Endothelial cell of umbilical vein (primary cell): ENCODE measurements around the gene TMEM273. TPM values are rescaled to one million over a fixed set of nuclear protein-coding genes. Genes with fewer than 3 reads are reported as not detected.

Experiments used
- BruUV-seq: library from RNA; stranded (reverse); fragments of 400-500 nt; replicated peaks from 2 replicates; lab custom pipeline; 2021; lab: Mats Ljungman, UMichigan
- CTCF ChIA-PET: fragments of 300-600, 350-600 bp; sonication (Branson Sonifier 250); formaldehyde crosslinking; loops from one replicate; lab custom pipeline; 2021; ENCODE audit warnings: antibody characterized with exemption, inconsistent platforms; lab: Charles Lee
- POLR2A ChIA-PET: fragments of 300-600, 350-600 bp; sonication (Branson Sonifier 250); formaldehyde crosslinking; loops from one replicate; lab custom pipeline; 2021; ENCODE audit warnings: antibody characterized with exemption, inconsistent platforms; lab: Charles Lee
- DNase-seq: peaks from one replicate; pipeline ENCODE4 v3.0.0-alpha.2; 2011; ENCODE audit warnings: low read depth, low spot score
- FAIRE-seq: peaks from 2 replicates; lab custom pipeline; 2011; peaks lifted over from hg19 to GRCh38; lab: Jason Lieb, UNC
- H2AFZ ChIP-seq: 2 replicates; pipeline ENCODE4 v1.6.0; 2012; ENCODE audit warnings: low read depth, low read length, control low read depth, inconsistent platforms
- H3K27ac ChIP-seq: 2 replicates; pipeline ENCODE4 v1.5.1; 2011; ENCODE audit warnings: low read depth, mild to moderate bottlenecking, control low read depth, low read length, moderate library complexity; ENCODE audit not compliant: insufficient read depth
- H3K27me3 ChIP-seq, 2 experiments: 2 replicates each; pipeline versions ENCODE4 v1.6.0 to v1.6.1; 2011; ENCODE audit warnings: low read length in 2 of 2, mixed read lengths in 1 of 2; ENCODE audit not compliant: control insufficient read depth in 2 of 2, insufficient read depth in 2 of 2
- H3K36me3 ChIP-seq, 2 experiments: 2 replicates in 1 of 2; 3 replicates in 1 of 2; pipeline ENCODE4 v1.5.1; 2011; ENCODE audit warnings: low read length in 2 of 2, mild to moderate bottlenecking in 1 of 2, moderate library complexity in 1 of 2; ENCODE audit not compliant: control insufficient read depth in 2 of 2, insufficient read depth in 2 of 2; ENCODE audit errors: extremely low read depth in 1 of 2
- H3K4me1 ChIP-seq: 3 replicates; pipeline ENCODE4 v1.5.1; 2011; ENCODE audit warnings: mild to moderate bottlenecking, low read length; ENCODE audit not compliant: control insufficient read depth, insufficient read depth; ENCODE audit errors: extremely low read depth
- H3K4me2 ChIP-seq: 2 replicates; pipeline ENCODE4 v1.6.1; 2011; ENCODE audit warnings: low read length, control low read depth, mixed read lengths; ENCODE audit not compliant: insufficient read depth
- H3K4me3 ChIP-seq, 3 experiments: fragments of 200-600 bp in 1 of 3; sonication (generic), shearing (Covaris generic) in 1 of 3; replicated peaks in 1 of 3; 2 replicates each; pipeline ENCODE4 v1.5.1; 2011 to 2016; ENCODE audit warnings: control low read depth in 3 of 3, low read length in 3 of 3, mild to moderate bottlenecking in 2 of 3, inconsistent platforms in 1 of 3, low read depth in 1 of 3, moderate library complexity in 1 of 3; ENCODE audit not compliant: insufficient read depth in 1 of 3
- H3K79me2 ChIP-seq: 2 replicates; pipeline ENCODE4 v1.6.0; 2012; ENCODE audit warnings: low read length, inconsistent platforms; ENCODE audit not compliant: control insufficient read depth, insufficient read depth
- H3K9ac ChIP-seq: replicated peaks from 2 replicates; pipeline ENCODE3; 2011; ENCODE audit warnings: low read length, control low read depth; ENCODE audit not compliant: insufficient read depth; ENCODE audit errors: extremely low read depth
- H3K9me1 ChIP-seq: replicated peaks from 3 replicates; pipeline ENCODE4 v1.6.0; 2011; ENCODE audit warnings: mild to moderate bottlenecking, low read length; ENCODE audit not compliant: control insufficient read depth, insufficient read depth; ENCODE audit errors: extremely low read depth
- H3K9me3 ChIP-seq: replicated peaks from 2 replicates; pipeline ENCODE4 v1.5.1; 2012; ENCODE audit warnings: low read length, inconsistent platforms; ENCODE audit not compliant: control insufficient read depth, insufficient read depth
- H4K20me1 ChIP-seq: replicated peaks from 2 replicates; pipeline ENCODE3; 2011; ENCODE audit warnings: mild to moderate bottlenecking, low read length; ENCODE audit not compliant: control insufficient read depth, insufficient read depth; ENCODE audit errors: extremely low read depth
- CTCF ChIP-seq, 2 donors: IDR thresholded peaks; 1 replicate in 1 of 2; 2 replicates in 1 of 2; pipeline ENCODE4 v1.5.1; 2011; ENCODE audit warnings: low read length in 2 of 2, mild to moderate bottlenecking in 2 of 2, moderate library complexity in 2 of 2, control low read depth in 1 of 2, inconsistent platforms in 1 of 2, low read depth in 1 of 2; ENCODE audit not compliant: insufficient read depth in 1 of 2; ENCODE audit errors: extremely low read depth in 1 of 2
- EZH2 ChIP-seq: IDR thresholded peaks from 2 replicates; pipeline ENCODE4 v1.6.1; 2012; ENCODE audit warnings: borderline replicate concordance, low read depth, mild to moderate bottlenecking, moderate library complexity, low read length, inconsistent platforms; ENCODE audit not compliant: severe bottlenecking
- FOS ChIP-seq: IDR thresholded peaks from 2 replicates; pipeline ENCODE4 v1.6.1; 2011; ENCODE audit warnings: mild to moderate bottlenecking, low read length, moderate library complexity, borderline replicate concordance; ENCODE audit not compliant: insufficient read depth
- GATA2 ChIP-seq: IDR thresholded peaks from 2 replicates; pipeline ENCODE4 v1.7.0; 2011; ENCODE audit warnings: low read depth, mild to moderate bottlenecking, moderate library complexity, mixed read lengths, low read length; ENCODE audit not compliant: insufficient read length, insufficient read depth
- JUN ChIP-seq: IDR thresholded peaks from 2 replicates; pipeline ENCODE4 v1.6.1; 2011; ENCODE audit warnings: borderline replicate concordance, low read depth; ENCODE audit not compliant: insufficient read length, insufficient read depth
- MYC ChIP-seq: IDR thresholded peaks from one replicate; pipeline ENCODE4 v1.6.1; 2011; ENCODE audit warnings: mild to moderate bottlenecking, low read depth, low read length
- POLR2A ChIP-seq: IDR thresholded peaks from 2 replicates; pipeline ENCODE4 v1.6.1; 2012; ENCODE audit warnings: low read depth, mild to moderate bottlenecking, control low read depth, low read length
- POLR2AphosphoS5 ChIP-seq: IDR thresholded peaks from 2 replicates; pipeline ENCODE4 v1.6.1; 2012; ENCODE audit warnings: low read depth, mild to moderate bottlenecking, control low read depth, low read length, moderate library complexity; ENCODE audit not compliant: insufficient read depth
- dilution Hi-C: fragments of 300-500 bp; cut with MboI; formaldehyde crosslinking; loops from one replicate; pipeline ENCODE4 v1.15.0; 2019; ENCODE audit warnings: low sequenced_read_pairs; ENCODE audit not compliant: extremely low pct_ligation_motif_present
- intact Hi-C: fragments of 100-400 bp; cut with micrococcal nuclease; formaldehyde crosslinking; loops from one replicate; pipeline ENCODE4 v1.10.0; 2022
- polyA plus RNA-seq, 4 experiments: library from polyadenylated mRNA; depleted of rRNA in 3 of 4; stranded (reverse) in 3 of 4; unstranded in 1 of 4; fragments of >200 nt; gene quantifications; 2 replicates each; pipeline versions ENCODE4 v1.2.1 to v1.2.3, GENCODE V29; 2011 to 2012; ENCODE audit warnings: missing spikeins in 1 of 4
- total RNA-seq: library from RNA; stranded (reverse); gene quantifications from 2 replicates; pipeline ENCODE4 v1.2.3, GENCODE V29; 2021
- TF ChIP-seq, protein P1 (sequence below): IDR thresholded peaks from 2 replicates; pipeline ENCODE4 v1.6.1; 2011; ENCODE audit not compliant: insufficient read depth, insufficient read length

The TMEM273 gene
- total and polyA plus RNA-seq, 2 donors (not counting 3 experiments of a cell fraction or from before 2014, with no cell fraction given) = 1.9 to 3.7 TPM

DNA sequence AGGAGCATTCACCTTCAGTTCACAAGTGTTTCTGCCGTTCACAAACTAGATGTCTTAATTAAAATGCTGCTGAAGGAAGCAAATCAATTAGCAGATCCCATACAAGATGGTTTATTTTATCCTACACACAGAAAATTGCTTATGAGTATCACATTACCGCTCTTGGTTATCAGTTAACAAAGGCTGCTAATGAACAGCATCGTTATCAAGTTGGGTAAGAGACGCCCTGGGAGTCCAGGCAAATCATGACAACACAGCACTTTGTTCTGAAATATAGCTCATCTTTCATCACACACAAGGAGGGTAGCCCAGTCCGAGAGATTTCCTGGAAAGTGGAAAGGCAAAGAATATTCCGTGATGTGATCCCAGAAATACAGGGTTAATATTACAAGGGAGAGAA, 33.5 kb downstream of the TMEM273 start:
- intact Hi-C loops (no loop called here), dilution Hi-C loops (no loop called here)
- TF ChIP-seq CTCF (IDR thresholded peaks at IDR 0.05; ENCODE audit: extremely low read depth in 1 of 2, insufficient read depth in 1 of 2, low read depth in 1 of 2, low read length in 2 of 2) (no peak), POLR2A (no peak), JUN (no peak), EZH2 (no peak), MYC (no peak), GATA2 (no peak), POLR2AphosphoS5 (no peak), FOS (no peak)
- TF ChIP-seq, protein P1, sequence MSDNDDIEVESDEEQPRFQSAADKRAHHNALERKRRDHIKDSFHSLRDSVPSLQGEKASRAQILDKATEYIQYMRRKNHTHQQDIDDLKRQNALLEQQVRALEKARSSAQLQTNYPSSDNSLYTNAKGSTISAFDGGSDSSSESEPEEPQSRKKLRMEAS = no peak
- Histone ChIP-seq H2AFZ (no peak overlapping the region), H3K27ac (no peak overlapping the region), H3K27me3 (peaks cover 0 to 5% of the 10 kb centered on the region in 2 experiments), H3K79me2 (no peaks in the 10 kb centered on the region), H3K4me3 (no peak overlapping the region), H3K9ac (no peak overlapping the region), H3K36me3 (no peaks in the 10 kb centered on the region), H3K4me2 (no peak overlapping the region), H4K20me1 (no peaks in the 10 kb centered on the region), H3K4me1 (no peaks in the 10 kb centered on the region), H3K9me1 (no peaks in the 10 kb centered on the region), H3K9me3 (no peaks in the 10 kb centered on the region)
- ChIA-PET POLR2A (no interaction called here), CTCF (interaction anchor here (2.0 kb wide), 1 partner anchor 10 kb away, joined by 9 read pairs; no protein-coding TSS in a partner anchor)
- no TSS peak for BruUV-seq
- FAIRE-seq (no peak), DNase-seq (no peak)
